Body of pancreas (tissue), 4 donors: ENCODE measurements around the gene NUP210L. TPM values are rescaled to one million over a fixed set of nuclear protein-coding genes. Genes with fewer than 3 reads are reported as not detected.

Source experiments
- ATAC-seq: fragments of 150-250 bp; one replicate; pipeline ENCODE4 v1.9.1; 2016
- DNase-seq, 4 donors: peaks; one replicate each; pipeline ENCODE4 v3.0.0-alpha.2; 2019
- H3K27ac ChIP-seq, 4 donors: fragments of 200-600 bp; sonication (generic); 1 replicate in 3 of 4; 2 replicates in 1 of 4; pipeline versions ENCODE4 v1.5.1 to v1.6.1; 2016 to 2019; ENCODE audit warnings: mild to moderate bottlenecking in 1 of 4, mixed read lengths in 1 of 4, moderate library complexity in 1 of 4
- H3K27me3 ChIP-seq, 2 donors: fragments of 200-600 bp; sonication (generic); one replicate each; pipeline ENCODE4 v1.6.0; 2016; ENCODE audit warnings: mild to moderate bottlenecking in 1 of 2
- H3K36me3 ChIP-seq, 2 donors: fragments of 200-600 bp; sonication (generic); replicated peaks in 1 of 2; 2 replicates each; pipeline ENCODE4 v1.5.1; 2016; ENCODE audit warnings: low read depth in 2 of 2; ENCODE audit not compliant: insufficient read depth in 1 of 2
- H3K4me1 ChIP-seq: fragments of 200-600 bp; sonication (generic); one replicate; pipeline ENCODE4 v1.6.0; 2016
- H3K4me3 ChIP-seq, 2 donors: fragments of 200-600 bp; sonication (generic); 1 replicate in 1 of 2; 2 replicates in 1 of 2; pipeline ENCODE4 v1.5.1; 2016 to 2019
- H3K9me3 ChIP-seq, 3 donors: fragments of 200-600 bp; sonication (generic); 1 replicate in 2 of 3; 2 replicates in 1 of 3; pipeline ENCODE4 v1.5.1; 2016
- POLR2A ChIP-seq, 3 donors: fragments of 450-650 bp; IDR thresholded peaks; one replicate each; pipeline ENCODE4 v1.6.1; 2016; ENCODE audit warnings: antibody characterized with exemption in 3 of 3, mild to moderate bottlenecking in 2 of 3
- WGBS, 2 donors: methylation state at CpG; one replicate each; pipeline ENCODE4 v1.1.5; 2017; 5-methylcytosine and 5-hydroxymethylcytosine counted together
- intact Hi-C: fragments of 100-400 bp; cut with DNase I; formaldehyde crosslinking; loops from one replicate; pipeline ENCODE4 v1.15.1; 2023
- total RNA-seq, 2 donors: library from RNA; depleted of rRNA; stranded (reverse); fragments of >200 nt; gene quantifications; one replicate each; pipeline ENCODE4 v1.1.0, GENCODE V29; 2016
- TF ChIP-seq, protein P1 (sequence below), 7 experiments: fragments of 450-650 bp in 4 of 7; fragments of 200-600 bp in 3 of 7; sonication (generic) in 3 of 7; IDR thresholded peaks; one replicate each; pipeline ENCODE4 v1.5.1; 2016 to 2019; ENCODE audit warnings: antibody characterized with exemption in 7 of 7

Gene NUP210L
- total RNA-seq, 2 donors from 2014 or later: not detected

DNA sequence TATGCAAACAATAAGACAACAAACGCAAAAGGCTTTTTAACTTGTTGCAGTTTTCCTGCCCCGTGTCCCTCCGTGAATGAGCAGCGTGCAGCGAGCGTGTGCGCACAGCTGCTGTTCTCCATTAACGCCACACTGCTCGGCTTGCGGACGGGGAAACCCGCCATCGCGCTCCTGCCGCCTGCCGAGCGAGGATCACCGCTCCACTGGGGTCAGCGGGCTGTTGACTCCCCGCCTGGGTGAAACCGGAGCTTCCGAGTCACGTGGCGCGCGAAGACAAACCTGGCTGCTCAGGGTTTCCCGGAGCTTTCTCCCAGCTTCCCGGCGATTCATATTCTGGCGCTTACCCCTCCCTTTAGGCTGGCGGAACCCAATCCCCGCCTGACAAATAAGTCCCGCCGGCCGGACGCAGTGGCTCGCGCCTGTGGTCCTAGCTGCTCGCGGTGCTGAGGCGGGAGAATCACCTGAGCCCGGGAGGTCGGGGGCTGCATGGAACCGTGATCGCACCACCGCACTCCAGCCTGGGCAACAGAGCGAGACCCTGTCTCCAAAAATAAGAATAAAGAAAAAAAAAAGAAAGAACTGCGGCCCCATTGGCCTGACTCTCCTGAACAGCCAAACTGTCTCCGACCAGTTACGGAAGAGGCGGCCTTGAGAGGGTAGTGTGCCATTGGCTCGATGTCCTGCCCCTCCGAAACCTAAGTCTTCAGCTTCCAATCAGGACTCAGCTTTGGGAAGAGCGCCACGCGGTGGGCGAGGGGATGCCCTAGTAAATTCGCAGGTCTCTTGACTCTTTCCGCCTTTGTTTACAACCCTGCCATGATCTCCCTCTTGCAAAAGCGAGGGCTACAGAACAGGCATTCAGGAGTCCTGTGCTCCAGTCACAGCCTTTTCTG, 187.5 kb downstream of the NUP210L start, which contains the start of gene CREB3L4:
CREB3L4 (plus strand) TSS at position 796 of the 893 bp plus-strand sequence. CDS start 624 bp downstream, outside the sequence.
- H3K27me3 ChIP-seq: no peaks in the 10 kb centered on the region
- no peaks in the 10 kb centered on the region for H3K36me3 ChIP-seq
- intact Hi-C loops: no loop called here
- TF ChIP-seq, protein P1, sequence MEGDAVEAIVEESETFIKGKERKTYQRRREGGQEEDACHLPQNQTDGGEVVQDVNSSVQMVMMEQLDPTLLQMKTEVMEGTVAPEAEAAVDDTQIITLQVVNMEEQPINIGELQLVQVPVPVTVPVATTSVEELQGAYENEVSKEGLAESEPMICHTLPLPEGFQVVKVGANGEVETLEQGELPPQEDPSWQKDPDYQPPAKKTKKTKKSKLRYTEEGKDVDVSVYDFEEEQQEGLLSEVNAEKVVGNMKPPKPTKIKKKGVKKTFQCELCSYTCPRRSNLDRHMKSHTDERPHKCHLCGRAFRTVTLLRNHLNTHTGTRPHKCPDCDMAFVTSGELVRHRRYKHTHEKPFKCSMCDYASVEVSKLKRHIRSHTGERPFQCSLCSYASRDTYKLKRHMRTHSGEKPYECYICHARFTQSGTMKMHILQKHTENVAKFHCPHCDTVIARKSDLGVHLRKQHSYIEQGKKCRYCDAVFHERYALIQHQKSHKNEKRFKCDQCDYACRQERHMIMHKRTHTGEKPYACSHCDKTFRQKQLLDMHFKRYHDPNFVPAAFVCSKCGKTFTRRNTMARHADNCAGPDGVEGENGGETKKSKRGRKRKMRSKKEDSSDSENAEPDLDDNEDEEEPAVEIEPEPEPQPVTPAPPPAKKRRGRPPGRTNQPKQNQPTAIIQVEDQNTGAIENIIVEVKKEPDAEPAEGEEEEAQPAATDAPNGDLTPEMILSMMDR (IDR thresholded peaks at IDR 0.05): peak in 6 of 7 experiments; percentile 15 to 44 (median 26)
- TF ChIP-seq POLR2A (IDR thresholded peaks at IDR 0.05): peak; percentile 93 to 98 (median 98)
- H3K27ac ChIP-seq: peak within 1 kb of the TSS; percentile 88 to 92 (median 90)
- peaks cover 45% of the 10 kb centered on the region for H3K4me1 ChIP-seq
- H3K9me3 ChIP-seq: no peaks in the 10 kb centered on the region
- H3K4me3 ChIP-seq: peak within 1 kb of the TSS; percentile 11 to 54
- ATAC-seq (peak; percentile 83), DNase-seq (peak; percentile 93 to 96 (median 96))
- 0% methylated on average over 32 to 60 of the region's 60 CpGs for WGBS, 2 donors

DNA sequence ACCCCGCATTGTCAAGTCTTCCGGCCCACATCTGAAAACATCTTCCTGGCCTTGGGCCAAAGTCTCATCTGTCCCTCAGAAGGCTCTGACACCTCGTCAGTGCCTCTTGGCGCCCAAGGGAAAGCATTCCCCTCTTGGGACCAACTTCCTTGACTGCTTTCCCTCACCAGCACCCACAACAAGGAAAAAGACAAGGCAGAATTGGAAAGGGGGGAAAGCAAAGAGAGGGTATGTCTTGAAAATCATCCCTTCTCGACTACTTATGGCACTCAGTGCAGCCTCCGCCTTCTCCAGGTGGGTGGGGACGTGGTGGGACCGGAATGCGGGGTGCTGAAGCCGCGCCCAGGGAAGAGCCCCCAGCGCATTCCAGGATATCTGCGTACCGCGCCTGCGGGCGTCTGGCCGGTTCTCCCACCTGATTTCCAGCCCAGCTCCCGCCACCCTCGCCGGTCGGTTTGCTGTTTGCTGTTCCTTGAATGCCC, 191.0 kb downstream of the NUP210L start:
- intact Hi-C loops: no loop called here
- Histone ChIP-seq H3K36me3 (peaks cover 0 to 4% of the 10 kb centered on the region in 2 donors), H3K27ac (peak overlapping the region; percentile 81 to 95 (median 89)), H3K4me1 (peaks cover 65% of the 10 kb centered on the region), H3K9me3 (no peaks in the 10 kb centered on the region), H3K27me3 (no peaks in the 10 kb centered on the region), H3K4me3 (peak overlapping the region; percentile 5 to 44)
- no peak for ATAC-seq
- DNase-seq: peak; percentile 50 to 60 (median 55)
- TF ChIP-seq, protein P1 (IDR thresholded peaks at IDR 0.05): no peak
- no peak for TF ChIP-seq POLR2A (IDR thresholded peaks at IDR 0.05)
- WGBS, 2 donors: 1 to 3% methylated on average over 21 to 22 of the region's 22 CpGs

DNA sequence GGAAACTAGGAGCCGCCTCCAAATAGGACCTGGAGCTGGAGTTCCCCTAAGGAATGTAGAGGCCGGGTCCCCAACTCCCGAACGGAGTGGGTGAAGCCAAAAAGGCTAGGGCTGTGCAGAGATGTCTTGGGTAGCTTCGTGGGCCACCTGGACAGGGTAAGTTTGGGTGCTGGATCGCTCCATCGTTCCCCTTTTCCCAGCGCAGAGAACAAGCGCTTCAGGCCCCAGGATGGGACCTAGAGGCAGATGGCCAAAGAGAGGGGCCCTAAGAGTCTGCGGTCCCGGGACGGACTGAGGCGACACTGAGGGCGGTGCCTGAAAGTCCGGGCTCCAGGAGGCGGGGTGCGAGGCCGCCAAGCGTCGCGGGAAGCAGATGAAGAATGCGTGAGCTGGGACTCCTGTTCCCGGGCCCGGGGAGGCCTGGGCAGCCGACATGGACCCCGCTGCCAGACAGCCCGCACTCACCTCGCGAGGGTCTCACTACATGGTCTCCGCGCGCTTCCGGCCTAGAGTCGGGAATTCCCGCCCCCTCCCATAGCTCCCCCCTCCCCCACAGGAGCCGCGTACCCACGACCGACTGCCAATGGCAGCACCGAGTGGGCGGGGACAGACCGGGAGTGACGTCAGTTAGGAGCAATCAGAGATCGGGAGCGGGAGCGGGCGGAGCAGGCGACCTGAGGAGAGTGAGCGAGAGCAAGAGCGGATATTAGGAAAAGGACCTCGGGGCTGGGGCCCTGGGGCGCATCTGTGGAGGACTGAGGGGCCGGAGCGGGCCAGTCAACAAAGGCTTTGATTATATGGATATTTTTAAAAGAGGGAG, 191.6 kb downstream of the NUP210L start, which contains the start of gene SLC39A1:
SLC39A1 (minus strand) TSS at position 508 of the 820 bp plus-strand sequence. CDS start 822 bp downstream, outside the sequence.
- Histone ChIP-seq H3K36me3 (peaks cover 0 to 4% of the 10 kb centered on the region in 2 donors), H3K4me3 (peak within 1 kb of the TSS; percentile 44 to 72), H3K4me1 (peaks cover 61% of the 10 kb centered on the region), H3K9me3 (no peaks in the 10 kb centered on the region), H3K27me3 (no peaks in the 10 kb centered on the region), H3K27ac (peak within 1 kb of the TSS; percentile 81 to 95 (median 89))
- DNase-seq (peak; percentile 99), ATAC-seq (peak; percentile 77)
- 1% methylated on average over 16 to 54 of the region's 54 CpGs for WGBS, 2 donors
- TF ChIP-seq POLR2A (IDR thresholded peaks at IDR 0.05): peak; percentile 25 to 82 (median 80)
- TF ChIP-seq, protein P1 (IDR thresholded peaks at IDR 0.05): no peak
- intact Hi-C loops: no loop called here

DNA sequence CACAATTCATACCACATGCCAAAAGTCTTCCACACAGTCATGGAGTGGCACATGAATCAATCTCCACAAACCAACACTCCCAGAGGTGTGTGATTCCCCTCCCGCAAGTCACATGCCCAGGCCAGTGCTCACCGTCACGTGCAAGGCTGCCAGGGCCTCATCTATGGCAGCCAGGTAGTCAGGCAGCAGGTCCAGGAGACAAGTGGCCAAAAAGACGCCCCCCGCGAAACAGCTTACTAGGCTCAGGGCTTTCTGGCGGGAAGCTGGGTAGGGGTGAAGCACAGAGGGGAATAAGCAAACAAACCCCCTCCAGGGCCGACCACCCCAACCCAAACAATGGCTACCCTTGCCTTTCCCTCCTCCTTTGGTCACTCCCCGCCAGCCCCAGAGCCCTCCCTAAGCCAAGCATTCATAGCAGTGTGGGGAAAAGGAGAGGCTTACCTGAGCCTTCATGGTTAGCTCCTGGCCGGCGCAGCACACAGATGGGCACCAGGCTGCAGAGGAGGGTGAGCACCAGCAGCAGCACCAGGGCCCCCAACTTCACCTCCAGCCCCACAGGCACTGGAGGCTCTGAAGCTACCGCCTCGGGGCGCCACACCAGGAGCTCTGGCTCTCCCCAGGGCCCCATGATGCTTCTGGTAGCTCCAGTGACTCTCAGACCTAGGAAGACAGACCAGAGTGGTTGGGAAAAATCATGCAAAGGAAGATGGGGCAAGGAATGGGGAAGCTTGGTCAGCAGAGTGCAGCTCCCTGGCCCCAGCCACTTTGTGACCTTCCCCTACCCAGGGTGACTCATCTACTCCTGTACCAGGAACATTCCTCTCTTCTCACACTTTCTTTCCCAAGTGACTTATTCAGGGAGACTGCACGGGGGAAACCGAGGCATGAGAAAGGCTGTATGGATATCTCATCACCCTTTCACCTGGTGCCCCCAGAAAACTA, 192.5 kb downstream of the NUP210L start:
- TF ChIP-seq, protein P1 (IDR thresholded peaks at IDR 0.05): no peak
- TF ChIP-seq POLR2A (IDR thresholded peaks at IDR 0.05): no peak
- H3K4me3 ChIP-seq: peak overlapping the region; percentile 44 to 72
- 42 to 45% methylated on average over 14 to 16 of the region's 16 CpGs for WGBS, 2 donors
- intact Hi-C loops: no loop called here
- H3K9me3 ChIP-seq: no peaks in the 10 kb centered on the region
- no peaks in the 10 kb centered on the region for H3K27me3 ChIP-seq
- peaks cover 0 to 4% of the 10 kb centered on the region in 2 donors for H3K36me3 ChIP-seq
- no peak for ATAC-seq
- peaks cover 60% of the 10 kb centered on the region for H3K4me1 ChIP-seq
- DNase-seq: peak; percentile 33 to 68 (median 55)
- H3K27ac ChIP-seq: peak overlapping the region; percentile 81 to 95 (median 89)
